ENCODE measurements around the gene USP28. TPM values are rescaled to one million over a fixed set of nuclear protein-coding genes. Genes with fewer than 3 reads are reported as not detected.
A peak's percentile ranks its signal among the peaks of the same experiment; 100 is the strongest.

USP28 gene
- total RNA-seq, 1 experiment from 2014 or later, result 23.7 TPM

DNA sequence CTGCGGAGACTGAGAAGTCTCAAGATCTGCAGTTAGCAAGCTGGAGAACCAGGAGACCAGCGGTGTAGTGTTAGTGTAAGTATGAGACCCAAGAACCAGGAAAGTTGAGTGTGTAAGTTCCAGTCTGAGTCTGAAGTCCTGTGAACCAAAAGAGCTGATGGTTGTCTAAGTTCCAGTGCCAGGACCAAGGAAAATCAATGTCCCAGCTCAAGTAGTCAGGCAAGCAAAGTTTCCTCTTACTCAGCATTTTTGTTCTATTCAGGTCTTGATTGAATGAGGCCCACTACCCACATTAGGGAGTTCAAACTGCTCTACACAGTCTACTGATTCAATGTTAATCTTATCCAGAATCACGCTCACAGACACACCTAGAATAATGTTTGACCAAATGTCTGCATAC is 11.0 kb downstream of the USP28 start:
- ChIA-PET POLR2A (ENCODE audit: low non-redundant PET) (no interaction called here), CTCF (no interaction called here)
- intact Hi-C loops (cut with micrococcal nuclease; ENCODE audit: unreplicated experiment), result no loop called here
- DNase-seq (ENCODE audit: low spot score), result no peak
- H3K9me3 ChIP-seq (ENCODE audit: low read depth, low read length, poor library complexity, severe bottlenecking), result no peaks in the 10 kb centered on the region
- H3K36me3 ChIP-seq (ENCODE audit: insufficient read depth, low read length, poor library complexity, severe bottlenecking), result no peaks in the 10 kb centered on the region
- H3K4me3 ChIP-seq (ENCODE audit: low read depth, low read length, poor library complexity, severe bottlenecking), result no peak overlapping the region
- no peaks in the 10 kb centered on the region for H3K4me1 ChIP-seq (ENCODE audit: insufficient read depth, low read length, poor library complexity, severe bottlenecking)
- TF ChIP-seq EZH2 (IDR thresholded peaks at IDR 0.05; ENCODE audit: borderline replicate concordance, low read depth, low read length, poor library complexity, severe bottlenecking), result no peak
- no peak for TF ChIP-seq CTCF (conservative IDR thresholded peaks at IDR 0.05; ENCODE audit: low read depth, low read length)
- no TSS peak for BruUV-seq (replicated peaks)
- no peak overlapping the region for H3K27ac ChIP-seq (ENCODE audit: low read depth, low read length, poor library complexity, severe bottlenecking)
- H3K27me3 ChIP-seq (replicated peaks; ENCODE audit: insufficient read depth, low read depth, low read length, poor library complexity), result no peaks in the 10 kb centered on the region

DNA sequence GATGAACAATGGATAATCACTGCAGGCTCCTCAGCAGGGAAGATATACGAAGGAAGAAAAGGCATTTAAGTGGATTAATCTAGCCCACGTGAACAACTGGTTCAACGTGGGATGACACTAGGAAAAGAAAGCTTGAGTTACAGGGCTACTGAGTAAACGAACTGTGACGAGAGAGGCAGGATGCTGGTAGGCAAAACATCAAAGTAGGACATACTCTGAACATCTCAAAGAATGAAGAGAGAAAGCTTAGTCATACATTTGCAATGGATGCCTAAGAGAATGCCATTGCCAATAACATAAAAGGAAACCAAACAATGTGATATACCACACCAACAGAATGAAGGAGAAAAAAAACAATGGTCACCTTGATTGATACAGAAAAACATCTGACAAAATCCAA is 12.9 kb downstream of the USP28 start:
- no TSS peak for BruUV-seq (replicated peaks)
- H3K27me3 ChIP-seq (replicated peaks; ENCODE audit: insufficient read depth, low read depth, low read length, poor library complexity), result no peaks in the 10 kb centered on the region
- no peaks in the 10 kb centered on the region for H3K9me3 ChIP-seq (ENCODE audit: low read depth, low read length, poor library complexity, severe bottlenecking)
- CTCF ChIA-PET, result no interaction called here
- no peak overlapping the region for H3K27ac ChIP-seq (ENCODE audit: low read depth, low read length, poor library complexity, severe bottlenecking)
- DNase-seq (ENCODE audit: low spot score), result peak; percentile 36
- TF ChIP-seq EZH2 (IDR thresholded peaks at IDR 0.05; ENCODE audit: borderline replicate concordance, low read depth, low read length, poor library complexity, severe bottlenecking) (no peak), CTCF (conservative IDR thresholded peaks at IDR 0.05; ENCODE audit: low read depth, low read length) (no peak)
- no peak overlapping the region for H3K4me3 ChIP-seq (ENCODE audit: low read depth, low read length, poor library complexity, severe bottlenecking)
- no peaks in the 10 kb centered on the region for H3K36me3 ChIP-seq (ENCODE audit: insufficient read depth, low read length, poor library complexity, severe bottlenecking)
- intact Hi-C loops (cut with micrococcal nuclease; ENCODE audit: unreplicated experiment), result no loop called here
- POLR2A ChIA-PET (ENCODE audit: low non-redundant PET), result no interaction called here
- H3K4me1 ChIP-seq (ENCODE audit: insufficient read depth, low read length, poor library complexity, severe bottlenecking), result no peaks in the 10 kb centered on the region

- Histone ChIP-seq H3K4me3 (ENCODE audit: low read depth, low read length, poor library complexity, severe bottlenecking) (no peak overlapping the region), H3K4me1 (ENCODE audit: insufficient read depth, low read length, poor library complexity, severe bottlenecking) (no peaks in the 10 kb centered on the region), H3K36me3 (ENCODE audit: insufficient read depth, low read length, poor library complexity, severe bottlenecking) (no peaks in the 10 kb centered on the region), H3K27me3 (replicated peaks; ENCODE audit: insufficient read depth, low read depth, low read length, poor library complexity) (no peaks in the 10 kb centered on the region), H3K9me3 (ENCODE audit: low read depth, low read length, poor library complexity, severe bottlenecking) (no peaks in the 10 kb centered on the region), H3K27ac (ENCODE audit: low read depth, low read length, poor library complexity, severe bottlenecking) (no peak overlapping the region)
- CTCF ChIA-PET, result no interaction called here
- POLR2A ChIA-PET (ENCODE audit: low non-redundant PET), result no interaction called here
- BruUV-seq (replicated peaks), result no TSS peak
- no peak for DNase-seq (ENCODE audit: low spot score)
- TF ChIP-seq EZH2 (IDR thresholded peaks at IDR 0.05; ENCODE audit: borderline replicate concordance, low read depth, low read length, poor library complexity, severe bottlenecking), result no peak
- TF ChIP-seq CTCF (conservative IDR thresholded peaks at IDR 0.05; ENCODE audit: low read depth, low read length), result no peak
- intact Hi-C loops (cut with micrococcal nuclease; ENCODE audit: unreplicated experiment), result no loop called here
These were observed 15.7 kb downstream of the USP28 start for GRCh38 chr11:113859665-113860064.
